Neural crest cell (in vitro differentiated cells): ENCODE results near the gene PER1. TPM values are rescaled to one million over a fixed set of nuclear protein-coding genes. Genes with fewer than 3 reads are reported as not detected.

Experiments
- DNase-seq: peaks from one replicate; pipeline ENCODE4 v3.0.0; 2021; ENCODE audit warnings: low read depth, mixed read lengths, low spot score
- H3K27ac Mint-ChIP-seq: one replicate; pipeline ENCODE4 v1.8.0; 2021; ENCODE audit warnings: mild to moderate bottlenecking, mixed read lengths; ENCODE audit not compliant: unreplicated experiment
- H3K27me3 Mint-ChIP-seq: 2 replicates; pipeline ENCODE4 v1.8.0; 2021; ENCODE audit warnings: low read depth, mild to moderate bottlenecking, mixed read lengths
- H3K36me3 Mint-ChIP-seq: 2 replicates; pipeline ENCODE4 v1.8.0; 2021; ENCODE audit warnings: low read depth, mild to moderate bottlenecking, mixed read lengths
- H3K4me1 Mint-ChIP-seq: 2 replicates; pipeline ENCODE4 v1.8.0; 2021; ENCODE audit warnings: mixed read lengths
- H3K4me3 Mint-ChIP-seq: one replicate; pipeline ENCODE4 v1.8.0; 2021; ENCODE audit warnings: mild to moderate bottlenecking, mixed read lengths
- H3K9me3 Mint-ChIP-seq: 2 replicates; pipeline ENCODE4 v1.8.0; 2021; ENCODE audit warnings: mixed read lengths
- CTCF ChIP-seq: fragments of 200-600 bp; sonication (generic); conservative IDR thresholded peaks from 2 replicates; pipeline ENCODE4 v1.5.0; 2021; ENCODE audit warnings: antibody characterized with exemption, mild to moderate bottlenecking
- total RNA-seq: library from RNA; stranded (reverse); gene quantifications from 2 replicates; pipeline ENCODE4 v1.2.1, GENCODE V29; 2021

The PER1 gene
- total RNA-seq, 1 donor from 2014 or later: 38.3 TPM

- Mint-ChIP-seq H3K4me3 (no peak overlapping the region), H3K27me3 (peaks cover 2% of the 10 kb centered on the region), H3K27ac (peak overlapping the region; percentile 50), H3K9me3 (no peaks in the 10 kb centered on the region), H3K36me3 (peaks cover 5% of the 10 kb centered on the region), H3K4me1 (peaks cover 13% of the 10 kb centered on the region)
- no peak for DNase-seq
- TF ChIP-seq CTCF: no peak
Measured at GRCh38 chr17:8154608-8155155, 2.5 kb upstream of the PER1 start.

GRCh38 chr17:8153957-8154607, 1.9 kb upstream of the PER1 start:
- Mint-ChIP-seq H3K4me3 (peak overlapping the region; percentile 96), H3K27ac (peak overlapping the region; percentile 99), H3K36me3 (peaks cover 5% of the 10 kb centered on the region), H3K4me1 (peaks cover 13% of the 10 kb centered on the region), H3K27me3 (peaks cover 2% of the 10 kb centered on the region), H3K9me3 (no peaks in the 10 kb centered on the region)
- TF ChIP-seq CTCF: no peak
- DNase-seq: peak; percentile 94

- no peak for TF ChIP-seq CTCF
- H3K36me3 Mint-ChIP-seq: peaks cover 2% of the 10 kb centered on the region
- H3K9me3 Mint-ChIP-seq: no peaks in the 10 kb centered on the region
- DNase-seq: no peak
- H3K27ac Mint-ChIP-seq: peak overlapping the region; percentile 89
- H3K4me3 Mint-ChIP-seq: peak overlapping the region; percentile 96
- H3K4me1 Mint-ChIP-seq: peaks cover 8% of the 10 kb centered on the region
- H3K27me3 Mint-ChIP-seq: no peaks in the 10 kb centered on the region
Measured at GRCh38 chr17:8153525-8153956, 1.3 kb upstream of the PER1 start.

- H3K4me1 Mint-ChIP-seq: peaks cover 6% of the 10 kb centered on the region
- TF ChIP-seq CTCF: no peak
- DNase-seq: no peak
- no peaks in the 10 kb centered on the region for H3K27me3 Mint-ChIP-seq
- peak overlapping the region; percentile 96 for H3K4me3 Mint-ChIP-seq
- H3K9me3 Mint-ChIP-seq: no peaks in the 10 kb centered on the region
- H3K36me3 Mint-ChIP-seq: no peaks in the 10 kb centered on the region
- peak overlapping the region; percentile 89 for H3K27ac Mint-ChIP-seq
Measured at GRCh38 chr17:8153031-8153451, 837 bp upstream of the PER1 start.

- peaks cover 6% of the 10 kb centered on the region for H3K4me1 Mint-ChIP-seq
- no peaks in the 10 kb centered on the region for H3K27me3 Mint-ChIP-seq
- no peaks in the 10 kb centered on the region for H3K36me3 Mint-ChIP-seq
- TF ChIP-seq CTCF: no peak
- H3K4me3 Mint-ChIP-seq: peak overlapping the region; percentile 96
- no peak for DNase-seq
- H3K9me3 Mint-ChIP-seq: no peaks in the 10 kb centered on the region
- peak overlapping the region; percentile 94 for H3K27ac Mint-ChIP-seq
Measured at GRCh38 chr17:8151641-8152111, 528 bp downstream of the PER1 start.
